ENCODE data around the gene ERAP2. TPM values are rescaled to one million over a fixed set of nuclear protein-coding genes. Genes with fewer than 3 reads are reported as not detected.

The ERAP2 gene
- total and polyA plus RNA-seq, 2 of the 13 experiments (the other 11 are each of a cell fraction or from before 2014, with no cell fraction given), result 12.8 to 16.6 TPM

DNA sequence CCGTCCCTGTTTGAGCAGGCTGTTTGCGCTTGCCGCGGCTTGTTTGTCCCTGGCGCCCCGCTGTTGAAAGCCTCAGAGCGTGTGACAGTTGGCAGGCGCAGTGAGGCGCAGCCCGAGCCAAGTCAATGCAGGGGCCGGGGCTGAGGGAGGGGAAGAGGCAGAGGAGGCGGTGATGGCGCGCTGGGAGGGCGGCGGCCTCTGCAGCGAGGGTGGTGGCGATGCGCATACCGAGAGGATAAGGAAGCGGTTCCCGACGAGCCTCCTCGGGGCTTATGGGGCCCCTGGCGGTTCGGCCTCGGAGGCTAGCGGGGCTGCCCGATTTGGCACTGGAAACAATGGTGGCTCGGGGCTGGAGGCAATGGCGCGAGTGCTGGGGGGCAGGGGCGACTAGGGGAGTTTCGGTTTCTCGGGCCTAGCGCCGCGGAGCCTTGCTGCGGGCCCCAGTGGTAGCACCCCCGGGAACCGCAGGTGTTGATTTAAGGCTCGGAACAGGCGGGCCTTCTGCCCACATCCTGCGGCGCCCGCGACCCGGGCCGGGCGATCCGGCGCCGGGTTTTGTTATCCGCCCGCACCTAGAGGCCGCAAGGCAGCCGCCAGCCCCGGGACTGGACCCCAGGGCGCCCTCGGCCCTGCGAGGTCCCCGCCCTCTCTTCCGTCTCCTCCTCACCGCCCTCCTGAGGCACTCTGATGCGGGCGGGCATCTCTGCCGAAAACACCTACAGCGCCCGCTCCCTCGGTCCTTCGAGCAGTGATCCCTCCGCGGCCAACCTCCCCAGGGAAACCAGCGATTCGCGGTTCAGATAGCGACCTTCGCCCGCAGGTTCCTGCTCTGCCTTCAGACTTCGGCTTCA lies 58.6 kb downstream of the ERAP2 start (continued):
- TF ChIP-seq, protein P1, sequence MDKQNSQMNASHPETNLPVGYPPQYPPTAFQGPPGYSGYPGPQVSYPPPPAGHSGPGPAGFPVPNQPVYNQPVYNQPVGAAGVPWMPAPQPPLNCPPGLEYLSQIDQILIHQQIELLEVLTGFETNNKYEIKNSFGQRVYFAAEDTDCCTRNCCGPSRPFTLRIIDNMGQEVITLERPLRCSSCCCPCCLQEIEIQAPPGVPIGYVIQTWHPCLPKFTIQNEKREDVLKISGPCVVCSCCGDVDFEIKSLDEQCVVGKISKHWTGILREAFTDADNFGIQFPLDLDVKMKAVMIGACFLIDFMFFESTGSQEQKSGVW (CRISPR knock-in tag; IDR thresholded peaks at IDR 0.05; ENCODE audit: borderline replicate concordance), result no peak; the same call in 1 of the 2 replicates
- peak; percentile 22; the same call in 1 of the 2 replicates for TF ChIP-seq ZNF788 (CRISPR knock-in tag; IDR thresholded peaks at IDR 0.05; ENCODE audit: borderline replicate concordance)
- peak; percentile 18 for TF ChIP-seq TBL1XR1 (IDR thresholded peaks at IDR 0.05; ENCODE audit: borderline replicate concordance, low read length, partially characterized antibody)
- peak; percentile 72; the same call in 1 of the 2 replicates for TF ChIP-seq KLF13 (CRISPR knock-in tag; IDR thresholded peaks at IDR 0.05)
- TF ChIP-seq ZNF709 (CRISPR knock-in tag; IDR thresholded peaks at IDR 0.05), result peak; percentile 80; the same call in 1 of the 2 replicates
- peak; percentile 26; the same call in 1 of the 2 replicates for TF ChIP-seq ZFP90 (CRISPR knock-in tag; IDR thresholded peaks at IDR 0.05; ENCODE audit: borderline replicate concordance)
- peak; percentile 13; the same call in 1 of the 2 replicates for TF ChIP-seq ZNF879 (CRISPR knock-in tag; IDR thresholded peaks at IDR 0.05)
- TF ChIP-seq ZNF251 (CRISPR knock-in tag; IDR thresholded peaks at IDR 0.05), result no peak
- TF ChIP-seq ZNF569 (CRISPR knock-in tag; IDR thresholded peaks at IDR 0.05; ENCODE audit: borderline replicate concordance), result no peak
- TF ChIP-seq, protein P2, sequence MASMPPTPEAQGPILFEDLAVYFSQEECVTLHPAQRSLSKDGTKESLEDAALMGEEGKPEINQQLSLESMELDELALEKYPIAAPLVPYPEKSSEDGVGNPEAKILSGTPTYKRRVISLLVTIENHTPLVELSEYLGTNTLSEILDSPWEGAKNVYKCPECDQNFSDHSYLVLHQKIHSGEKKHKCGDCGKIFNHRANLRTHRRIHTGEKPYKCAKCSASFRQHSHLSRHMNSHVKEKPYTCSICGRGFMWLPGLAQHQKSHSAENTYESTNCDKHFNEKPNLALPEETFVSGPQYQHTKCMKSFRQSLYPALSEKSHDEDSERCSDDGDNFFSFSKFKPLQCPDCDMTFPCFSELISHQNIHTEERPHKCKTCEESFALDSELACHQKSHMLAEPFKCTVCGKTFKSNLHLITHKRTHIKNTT (CRISPR knock-in tag; IDR thresholded peaks at IDR 0.05), result no peak
- no peak for TF ChIP-seq JDP2 (CRISPR knock-in tag; IDR thresholded peaks at IDR 0.05; ENCODE audit: borderline replicate concordance)
- TF ChIP-seq, protein P3, sequence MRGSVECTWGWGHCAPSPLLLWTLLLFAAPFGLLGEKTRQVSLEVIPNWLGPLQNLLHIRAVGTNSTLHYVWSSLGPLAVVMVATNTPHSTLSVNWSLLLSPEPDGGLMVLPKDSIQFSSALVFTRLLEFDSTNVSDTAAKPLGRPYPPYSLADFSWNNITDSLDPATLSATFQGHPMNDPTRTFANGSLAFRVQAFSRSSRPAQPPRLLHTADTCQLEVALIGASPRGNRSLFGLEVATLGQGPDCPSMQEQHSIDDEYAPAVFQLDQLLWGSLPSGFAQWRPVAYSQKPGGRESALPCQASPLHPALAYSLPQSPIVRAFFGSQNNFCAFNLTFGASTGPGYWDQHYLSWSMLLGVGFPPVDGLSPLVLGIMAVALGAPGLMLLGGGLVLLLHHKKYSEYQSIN (CRISPR knock-in tag; IDR thresholded peaks at IDR 0.05; ENCODE audit: borderline replicate concordance), result 0 out of 2 replicates have a peak, but pooled peaks have one; percentile 29
- TF ChIP-seq TBP (CRISPR knock-in tag; IDR thresholded peaks at IDR 0.05), result no peak
- peak; percentile 87 for TF ChIP-seq GABPB1 (CRISPR knock-in tag; IDR thresholded peaks at IDR 0.05)
- TF ChIP-seq TGIF2 (CRISPR knock-in tag; IDR thresholded peaks at IDR 0.05), result peak; percentile 78
- TF ChIP-seq, protein P4, sequence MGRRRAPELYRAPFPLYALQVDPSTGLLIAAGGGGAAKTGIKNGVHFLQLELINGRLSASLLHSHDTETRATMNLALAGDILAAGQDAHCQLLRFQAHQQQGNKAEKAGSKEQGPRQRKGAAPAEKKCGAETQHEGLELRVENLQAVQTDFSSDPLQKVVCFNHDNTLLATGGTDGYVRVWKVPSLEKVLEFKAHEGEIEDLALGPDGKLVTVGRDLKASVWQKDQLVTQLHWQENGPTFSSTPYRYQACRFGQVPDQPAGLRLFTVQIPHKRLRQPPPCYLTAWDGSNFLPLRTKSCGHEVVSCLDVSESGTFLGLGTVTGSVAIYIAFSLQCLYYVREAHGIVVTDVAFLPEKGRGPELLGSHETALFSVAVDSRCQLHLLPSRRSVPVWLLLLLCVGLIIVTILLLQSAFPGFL (CRISPR knock-in tag; IDR thresholded peaks at IDR 0.05), result no peak
- peak; percentile 65 for TF ChIP-seq BCL6 (CRISPR knock-in tag; IDR thresholded peaks at IDR 0.05)
- TF ChIP-seq, protein P5, sequence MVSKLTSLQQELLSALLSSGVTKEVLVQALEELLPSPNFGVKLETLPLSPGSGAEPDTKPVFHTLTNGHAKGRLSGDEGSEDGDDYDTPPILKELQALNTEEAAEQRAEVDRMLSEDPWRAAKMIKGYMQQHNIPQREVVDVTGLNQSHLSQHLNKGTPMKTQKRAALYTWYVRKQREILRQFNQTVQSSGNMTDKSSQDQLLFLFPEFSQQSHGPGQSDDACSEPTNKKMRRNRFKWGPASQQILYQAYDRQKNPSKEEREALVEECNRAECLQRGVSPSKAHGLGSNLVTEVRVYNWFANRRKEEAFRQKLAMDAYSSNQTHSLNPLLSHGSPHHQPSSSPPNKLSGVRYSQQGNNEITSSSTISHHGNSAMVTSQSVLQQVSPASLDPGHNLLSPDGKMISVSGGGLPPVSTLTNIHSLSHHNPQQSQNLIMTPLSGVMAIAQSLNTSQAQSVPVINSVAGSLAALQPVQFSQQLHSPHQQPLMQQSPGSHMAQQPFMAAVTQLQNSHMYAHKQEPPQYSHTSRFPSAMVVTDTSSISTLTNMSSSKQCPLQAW (CRISPR knock-in tag; IDR thresholded peaks at IDR 0.05), result no peak
- TF ChIP-seq GTF3A (CRISPR knock-in tag; conservative IDR thresholded peaks at IDR 0.05), result no peak
- no peak for TF ChIP-seq SP140L (CRISPR knock-in tag; IDR thresholded peaks at IDR 0.05; ENCODE audit: borderline replicate concordance)
- peak; percentile 85; the same call in 1 of the 2 replicates for TF ChIP-seq ZNF776 (CRISPR knock-in tag; IDR thresholded peaks at IDR 0.05)
- 0 out of 2 replicates have a peak, but pooled peaks have one; percentile 76 for TF ChIP-seq ZNF101 (CRISPR knock-in tag; IDR thresholded peaks at IDR 0.05; ENCODE audit: borderline replicate concordance, low read depth)
- TF ChIP-seq ZFP1 (CRISPR knock-in tag; IDR thresholded peaks at IDR 0.05), result no peak
- TF ChIP-seq ZNF678 (CRISPR knock-in tag; IDR thresholded peaks at IDR 0.05), result no peak

Measured in HepG2 (cell line).